CD14-positive monocyte (primary cell): ENCODE results near the gene VAMP5. TPM values are rescaled to one million over a fixed set of nuclear protein-coding genes. Genes with fewer than 3 reads are reported as not detected.

ENCODE experiments used
- DNase-seq, 3 donors: peaks; one replicate each; pipeline ENCODE4 v3.0.0-alpha.2; 2011 to 2022
- H2AFZ ChIP-seq: 2 replicates; pipeline ENCODE4 v1.6.0; 2012; ENCODE audit warnings: mild to moderate bottlenecking, low read depth, low read length, inconsistent platforms; ENCODE audit not compliant: insufficient read depth, poor library complexity, severe bottlenecking
- H3K27ac ChIP-seq, 2 donors: 1 replicate in 1 of 2; 2 replicates in 1 of 2; pipeline ENCODE4 v1.5.1; 2012 to 2013; ENCODE audit warnings: low read length in 2 of 2, control low read depth in 1 of 2, inconsistent platforms in 1 of 2, low read depth in 1 of 2, mild to moderate bottlenecking in 1 of 2
- H3K27me3 ChIP-seq, 2 donors: one replicate each; pipeline versions ENCODE4 v1.6.0 to v1.6.1; 2011 to 2013; ENCODE audit warnings: low read length in 2 of 2; ENCODE audit not compliant: control insufficient read depth in 2 of 2, insufficient read depth in 2 of 2
- H3K36me3 ChIP-seq, 2 donors: replicated peaks in 1 of 2; 1 replicate in 1 of 2; 2 replicates in 1 of 2; pipeline versions ENCODE4 v1.5.1 to v1.6.1; 2012 to 2013; ENCODE audit warnings: low read length in 2 of 2, control low read depth in 1 of 2, inconsistent platforms in 1 of 2, mild to moderate bottlenecking in 1 of 2; ENCODE audit not compliant: insufficient read depth in 2 of 2, control insufficient read depth in 1 of 2
- H3K4me1 ChIP-seq, 2 donors: 1 replicate in 1 of 2; 2 replicates in 1 of 2; pipeline versions ENCODE4 v1.5.1 to v1.6.1; 2012 to 2013; ENCODE audit warnings: low read length in 2 of 2, control low read depth in 1 of 2, inconsistent platforms in 1 of 2, mild to moderate bottlenecking in 1 of 2, moderate library complexity in 1 of 2; ENCODE audit not compliant: insufficient read depth in 2 of 2, control insufficient read depth in 1 of 2
- H3K4me2 ChIP-seq: replicated peaks from 2 replicates; pipeline ENCODE3; 2012; ENCODE audit warnings: low read length, moderate library complexity, mild to moderate bottlenecking; ENCODE audit not compliant: poor library complexity, severe bottlenecking; ENCODE audit errors: extremely low read depth
- H3K4me3 ChIP-seq, 3 experiments: fragments of 200-600 bp in 1 of 3; sonication (generic) in 1 of 3; replicated peaks in 1 of 3; 1 replicate in 2 of 3; 2 replicates in 1 of 3; pipeline ENCODE4 v1.5.1; 2011 to 2013; ENCODE audit warnings: low read length in 3 of 3, mild to moderate bottlenecking in 3 of 3, control low read depth in 2 of 3, low read depth in 2 of 3, inconsistent platforms in 1 of 3, moderate library complexity in 1 of 3
- H3K79me2 ChIP-seq: 2 replicates; pipeline ENCODE4 v1.6.0; 2012; ENCODE audit warnings: mild to moderate bottlenecking, control low read depth, inconsistent platforms, low read length, moderate library complexity; ENCODE audit not compliant: insufficient read depth
- H3K9ac ChIP-seq: 2 replicates; pipeline ENCODE4 v1.6.0; 2017; ENCODE audit warnings: low read length, mild to moderate bottlenecking; ENCODE audit not compliant: insufficient read depth, poor library complexity, severe bottlenecking
- H3K9me3 ChIP-seq, 2 donors: replicated peaks in 1 of 2; 1 replicate in 1 of 2; 2 replicates in 1 of 2; pipeline versions ENCODE4 v1.5.1 to v1.6.1; 2012 to 2013; ENCODE audit warnings: low read length in 2 of 2, control low read depth in 1 of 2; ENCODE audit not compliant: control insufficient read depth in 1 of 2, insufficient read depth in 1 of 2
- H4K20me1 ChIP-seq: 2 replicates; pipeline ENCODE4 v1.6.0; 2012; ENCODE audit warnings: mild to moderate bottlenecking, low read length, control low read depth, moderate library complexity; ENCODE audit not compliant: insufficient read depth
- H3K27ac Mint-ChIP-seq, 7 donors: one replicate each; pipeline ENCODE4 v1.8.0; 2020; ENCODE audit warnings: mild to moderate bottlenecking in 7 of 7, mixed read lengths in 7 of 7, moderate library complexity in 6 of 7, inconsistent platforms in 2 of 7
- H3K27me3 Mint-ChIP-seq, 3 donors: one replicate each; pipeline ENCODE4 v1.8.0; 2021 to 2022; ENCODE audit warnings: low read depth in 3 of 3, mild to moderate bottlenecking in 3 of 3, mixed read lengths in 3 of 3, moderate library complexity in 3 of 3, inconsistent platforms in 1 of 3
- H3K36me3 Mint-ChIP-seq, 2 donors: one replicate each; pipeline ENCODE4 v1.8.0; 2020; ENCODE audit warnings: mixed read lengths in 2 of 2, inconsistent platforms in 1 of 2, mild to moderate bottlenecking in 1 of 2
- H3K4me1 Mint-ChIP-seq: one replicate; pipeline ENCODE4 v1.8.0; 2020; ENCODE audit warnings: mild to moderate bottlenecking, mixed read lengths
- H3K4me3 Mint-ChIP-seq, 2 donors: one replicate each; pipeline ENCODE4 v1.8.0; 2020; ENCODE audit warnings: mild to moderate bottlenecking in 2 of 2, mixed read lengths in 2 of 2, moderate library complexity in 1 of 2
- H3K9me3 Mint-ChIP-seq, 7 donors: one replicate each; pipeline ENCODE4 v1.8.0; 2020 to 2022; ENCODE audit warnings: mixed read lengths in 7 of 7, mild to moderate bottlenecking in 6 of 7, moderate library complexity in 6 of 7, inconsistent platforms in 2 of 7
- WGBS: methylation state at CpG from one replicate; pipeline ENCODE4 v1.1.5; 2013; ENCODE audit warnings: missing lambda C conversion rate; ENCODE audit not compliant: insufficient coverage; 5-methylcytosine and 5-hydroxymethylcytosine counted together
- intact Hi-C, 2 donors: fragments of 100-400 bp; cut with micrococcal nuclease; formaldehyde crosslinking; loops; one replicate each; pipeline versions ENCODE4 v1.15.0 to v1.15.1; 2023
- polyA plus RNA-seq, 3 donors: library from polyadenylated mRNA; depleted of rRNA in 1 of 3; unstranded in 2 of 3; stranded (reverse) in 1 of 3; fragments of 300-500 nt in 2 of 3; fragments of >200 nt in 1 of 3; fragmentation: Illumina TruSeq in 2 of 3; gene quantifications; 1 replicate in 2 of 3; 2 replicates in 1 of 3; pipeline ENCODE4 v1.2.3, GENCODE V29; 2012 to 2021
- TF ChIP-seq, protein P1 (sequence below): fragments of 200-600 bp; IDR thresholded peaks from one replicate; pipeline ENCODE4 v1.8.0; 2022; ENCODE audit warnings: antibody characterized with exemption, mild to moderate bottlenecking

Gene VAMP5
- polyA plus RNA-seq, 3 donors, result 154 to 251 (median 171) TPM

DNA sequence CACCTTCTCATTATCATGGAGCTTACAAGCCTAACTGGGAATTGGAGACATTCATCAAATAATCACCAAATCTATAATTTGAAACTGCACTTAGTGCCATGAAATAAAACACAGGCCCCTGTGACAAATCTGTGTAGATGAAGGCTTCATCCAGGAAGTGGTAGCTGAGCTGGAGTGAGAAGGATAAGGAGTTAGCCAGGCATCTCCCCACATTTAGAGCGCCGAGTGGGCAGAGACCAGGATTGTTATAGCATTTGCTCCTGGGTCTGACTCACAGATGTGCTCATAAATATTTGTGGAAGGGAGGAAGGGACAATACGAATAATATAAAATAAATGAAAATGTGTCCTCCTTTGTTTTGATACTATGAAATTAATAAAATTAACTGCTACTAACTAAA lies 47.8 kb upstream of the VAMP5 start:
- Mint-ChIP-seq H3K4me1 (peaks cover 51% of the 10 kb centered on the region), H3K27me3 (peaks cover 0 to 1% (median 0%) of the 10 kb centered on the region in 3 donors), H3K27ac (peak overlapping the region in 3 of 7 donors; percentile 12 to 79 (median 41)), H3K36me3 (peaks cover 9% of the 10 kb centered on the region in 2 donors), H3K9me3 (no peaks in the 10 kb centered on the region), H3K4me3 (no peak overlapping the region)
- Histone ChIP-seq H3K4me2 (peak overlapping the region; percentile 92), H3K27me3 (no peaks in the 10 kb centered on the region), H3K4me3 (no peak overlapping the region), H2AFZ (no peak overlapping the region), H4K20me1 (peaks cover 25% of the 10 kb centered on the region), H3K27ac (no peak overlapping the region), H3K36me3 (peaks cover 6 to 10% of the 10 kb centered on the region in 2 donors), H3K79me2 (peaks cover 52% of the 10 kb centered on the region), H3K9me3 (no peaks in the 10 kb centered on the region), H3K4me1 (peaks cover 35 to 57% of the 10 kb centered on the region in 2 donors), H3K9ac (no peak overlapping the region)
- no CpG with 5 or more reads among the region's 3 CpGs for WGBS
- no peak for DNase-seq
- TF ChIP-seq, protein P1, sequence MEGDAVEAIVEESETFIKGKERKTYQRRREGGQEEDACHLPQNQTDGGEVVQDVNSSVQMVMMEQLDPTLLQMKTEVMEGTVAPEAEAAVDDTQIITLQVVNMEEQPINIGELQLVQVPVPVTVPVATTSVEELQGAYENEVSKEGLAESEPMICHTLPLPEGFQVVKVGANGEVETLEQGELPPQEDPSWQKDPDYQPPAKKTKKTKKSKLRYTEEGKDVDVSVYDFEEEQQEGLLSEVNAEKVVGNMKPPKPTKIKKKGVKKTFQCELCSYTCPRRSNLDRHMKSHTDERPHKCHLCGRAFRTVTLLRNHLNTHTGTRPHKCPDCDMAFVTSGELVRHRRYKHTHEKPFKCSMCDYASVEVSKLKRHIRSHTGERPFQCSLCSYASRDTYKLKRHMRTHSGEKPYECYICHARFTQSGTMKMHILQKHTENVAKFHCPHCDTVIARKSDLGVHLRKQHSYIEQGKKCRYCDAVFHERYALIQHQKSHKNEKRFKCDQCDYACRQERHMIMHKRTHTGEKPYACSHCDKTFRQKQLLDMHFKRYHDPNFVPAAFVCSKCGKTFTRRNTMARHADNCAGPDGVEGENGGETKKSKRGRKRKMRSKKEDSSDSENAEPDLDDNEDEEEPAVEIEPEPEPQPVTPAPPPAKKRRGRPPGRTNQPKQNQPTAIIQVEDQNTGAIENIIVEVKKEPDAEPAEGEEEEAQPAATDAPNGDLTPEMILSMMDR, result no peak
- intact Hi-C loops, result loop anchor here (5.0 kb wide), 2 partner anchors 99 to 114 kb away; no protein-coding TSS in a partner anchor

DNA sequence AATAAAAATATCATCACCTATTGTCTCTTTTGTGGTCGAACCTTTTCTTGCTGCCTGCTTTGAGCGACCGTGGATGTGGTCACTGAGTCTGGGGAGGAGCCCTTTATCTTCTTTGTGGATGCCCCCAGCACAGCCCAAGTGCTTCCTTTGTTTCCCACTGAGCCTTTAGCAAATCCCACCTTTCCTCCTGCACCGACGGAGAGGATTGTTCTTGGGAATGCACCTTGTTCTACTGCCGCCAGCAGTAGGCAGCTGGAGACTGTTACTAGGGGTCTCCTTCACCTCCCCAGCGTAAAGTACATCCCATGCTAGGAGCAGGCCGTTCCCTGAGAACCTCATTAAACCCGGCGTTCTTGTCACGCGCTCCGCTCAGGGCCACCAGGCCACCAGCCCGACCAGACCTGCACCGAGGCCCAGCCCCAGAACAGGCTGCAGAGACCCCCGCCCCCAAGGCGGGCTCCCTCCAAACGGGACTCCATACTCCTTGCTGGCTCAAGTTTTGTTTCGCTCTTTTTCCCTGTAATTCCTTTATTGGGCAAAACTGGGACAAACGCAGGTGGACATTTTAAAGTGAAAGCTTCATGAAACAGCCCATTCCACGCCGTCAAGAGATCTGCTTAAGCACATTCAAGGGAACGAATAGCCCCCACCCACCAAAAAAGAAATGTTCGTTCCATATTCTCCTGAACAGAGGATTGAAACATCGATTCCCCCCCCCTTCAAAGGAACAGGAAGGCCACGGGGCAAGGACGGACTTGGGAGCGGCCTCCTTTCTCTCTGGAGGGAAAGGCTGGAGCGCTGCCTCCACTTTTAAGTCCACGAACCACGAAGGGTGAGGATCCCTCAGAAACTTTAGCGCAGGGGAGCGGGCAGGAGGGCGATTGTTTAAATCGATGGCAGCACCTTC lies 46.4 kb upstream of the VAMP5 start:
- peak overlapping the region; percentile 88 to 98 for H3K27ac ChIP-seq
- peak overlapping the region; percentile 95 to 98 (median 97) for H3K27ac Mint-ChIP-seq
- H3K4me1 ChIP-seq, result peaks cover 35 to 64% of the 10 kb centered on the region in 2 donors
- H3K36me3 ChIP-seq, result peaks cover 20 to 24% of the 10 kb centered on the region in 2 donors
- H3K4me1 Mint-ChIP-seq, result peaks cover 56% of the 10 kb centered on the region
- peaks cover 66% of the 10 kb centered on the region for H3K79me2 ChIP-seq
- DNase-seq, result peak; percentile 27 to 36 (median 35)
- peak overlapping the region; percentile 91 to 95 for H3K4me3 Mint-ChIP-seq
- peak overlapping the region; percentile 77 for H2AFZ ChIP-seq
- TF ChIP-seq, protein P1, result no peak
- no peaks in the 10 kb centered on the region for H3K27me3 Mint-ChIP-seq
- H3K4me3 ChIP-seq, result peak overlapping the region; percentile 68 to 99 (median 95)
- peak overlapping the region; percentile 87 for H3K9ac ChIP-seq
- H3K36me3 Mint-ChIP-seq, result peaks cover 23% of the 10 kb centered on the region in 2 donors
- H3K9me3 ChIP-seq, result no peaks in the 10 kb centered on the region
- H3K27me3 ChIP-seq, result no peaks in the 10 kb centered on the region
- H4K20me1 ChIP-seq, result peaks cover 39% of the 10 kb centered on the region
- peak overlapping the region; percentile 92 for H3K4me2 ChIP-seq
- intact Hi-C loops, result loop anchor here (5.0 kb wide), 2 partner anchors 101 to 116 kb away; no protein-coding TSS in a partner anchor
- H3K9me3 Mint-ChIP-seq, result no peaks in the 10 kb centered on the region
- under 1% methylated on average over 30 of the region's 35 CpGs for WGBS
